MV-4-11 (cell line): ENCODE data around the gene CHRNA5.

ENCODE experiments used
- DNase-seq: peaks from one replicate; lab custom pipeline; 2025; lab: John Stamatoyannopoulos, UW

The CHRNA5 gene

DNA sequence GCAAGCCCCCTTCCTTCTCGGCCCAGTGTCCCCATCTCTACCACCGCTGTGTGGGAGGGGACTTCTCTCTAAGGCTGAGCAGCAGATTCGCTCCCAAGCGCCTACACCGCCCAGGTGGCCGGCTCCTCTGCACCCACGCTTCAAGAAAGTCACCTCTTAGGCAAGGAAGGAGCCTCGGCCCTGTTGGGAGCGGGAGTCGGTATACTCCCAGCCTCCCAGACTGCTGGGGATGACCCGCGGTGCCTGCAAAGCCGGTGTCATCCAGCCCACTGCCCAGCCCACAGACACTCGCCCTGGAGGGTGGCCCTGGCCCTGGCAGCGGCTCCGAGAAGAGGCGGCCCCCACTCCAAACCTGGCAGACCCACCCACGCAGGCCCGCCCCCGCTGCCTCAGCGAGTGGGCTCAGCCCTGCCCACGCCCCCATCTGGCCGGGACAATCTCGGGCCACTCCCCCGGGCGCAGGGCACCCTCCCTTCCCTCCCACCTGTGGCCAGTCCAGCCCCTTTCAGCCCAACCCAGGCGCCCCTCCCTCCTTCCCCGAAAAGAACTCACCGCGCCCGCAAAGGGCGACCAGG, 75.3 kb downstream of the CHRNA5 start:
- no peak for DNase-seq

DNA sequence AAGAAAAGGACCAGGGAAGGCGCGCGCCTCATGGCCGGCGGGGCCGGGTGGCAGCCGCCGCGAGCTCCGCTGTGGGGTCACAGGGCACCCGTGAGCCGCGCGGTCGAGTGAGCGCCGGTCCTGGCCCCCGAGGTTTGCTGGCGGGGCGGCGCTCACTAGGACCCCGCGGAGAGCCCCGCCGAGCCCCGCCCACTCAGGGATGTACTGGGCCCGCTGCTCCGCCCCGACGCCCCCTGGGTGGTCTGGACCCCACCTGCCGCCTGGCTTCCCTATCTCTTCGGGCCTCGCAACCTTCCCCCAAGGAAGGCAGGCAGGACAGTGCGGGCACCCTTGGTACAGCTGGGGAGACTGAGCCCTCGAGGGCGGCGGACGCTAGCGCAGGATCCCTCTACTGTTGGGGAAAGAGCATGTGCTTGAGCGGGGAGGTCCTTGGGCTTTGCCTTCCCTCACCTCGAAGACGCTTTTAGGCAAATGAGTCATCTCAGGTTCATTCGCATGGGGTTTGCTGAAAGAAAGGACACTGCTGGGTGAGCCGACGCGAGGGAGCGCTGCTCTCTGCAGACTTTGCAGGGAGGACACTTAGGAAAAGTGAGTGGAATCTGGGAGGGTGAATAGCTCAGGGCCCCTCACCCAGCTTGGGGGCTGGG, 75.9 kb downstream of the CHRNA5 start, which contains the start of gene CHRNB4:
TSS of gene CHRNB4 (minus strand) at position 109 of the 647 bp plus-strand sequence. CDS start at position 32, 77 bp downstream.
- no peak for DNase-seq

DNA sequence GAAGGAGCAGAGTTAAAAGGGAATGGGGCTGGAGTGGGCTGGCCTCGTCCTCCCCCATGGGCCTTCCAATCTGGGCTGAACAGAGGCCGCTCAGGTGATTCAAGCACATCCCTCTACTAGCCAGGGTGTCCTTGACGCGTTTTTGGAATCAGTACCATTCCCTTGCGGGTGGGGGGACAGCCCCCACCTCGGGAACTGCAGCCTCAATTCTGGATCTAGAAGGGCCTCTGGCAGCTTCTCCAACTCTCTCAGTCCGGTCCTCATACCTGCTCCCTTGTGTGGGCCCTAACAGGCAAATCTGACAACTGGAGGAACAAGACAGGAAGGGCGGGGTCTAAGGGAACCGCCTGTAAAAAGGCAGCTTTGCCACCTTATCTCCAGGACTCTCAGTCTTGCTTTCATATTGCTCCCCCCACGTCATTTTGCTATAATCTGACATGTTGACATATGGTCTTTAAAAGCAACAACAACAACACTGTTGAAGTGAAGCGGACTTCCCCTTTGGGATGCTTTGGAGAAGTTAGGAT, 76.5 kb downstream of the CHRNA5 start:
- no peak for DNase-seq

DNA sequence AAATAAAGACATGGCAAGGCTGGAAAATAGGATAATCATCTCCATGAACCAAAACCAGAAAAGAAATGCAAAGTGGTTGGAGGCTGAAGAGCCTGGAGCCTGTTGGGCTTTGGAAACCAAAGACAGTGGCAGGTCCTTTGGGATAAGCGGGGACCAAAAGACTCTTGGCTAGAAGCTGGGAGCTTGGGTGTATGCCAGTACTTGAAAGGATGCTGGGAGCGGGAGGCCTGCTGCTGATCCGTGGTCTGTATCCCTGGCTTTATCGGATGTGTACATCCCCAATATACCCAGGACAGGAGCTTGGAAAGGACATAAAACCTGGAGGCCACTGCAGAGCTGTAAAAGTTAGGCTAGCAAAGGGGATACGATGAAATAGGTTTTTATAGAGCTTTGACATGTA, 77.0 kb downstream of the CHRNA5 start:
- DNase-seq, result no peak
